OCI-LY7 (cell line): Measurements from ENCODE around the gene LEO1.

Source experiments
- EZH2phosphoT487 ChIP-seq: fragments of 200-600 bp; sonication (generic); IDR thresholded peaks from 2 replicates; pipeline ENCODE4 v1.6.1; 2018; ENCODE audit warnings: low read depth, borderline replicate concordance, mild to moderate bottlenecking, mixed run types, antibody characterized with exemption, low read length, moderate library complexity, mixed read lengths
- TF ChIP-seq, protein P1 (sequence below): fragments of 200-600 bp; sonication (generic); conservative IDR thresholded peaks from 2 replicates; pipeline ENCODE4 v1.5.1; 2014; ENCODE audit warnings: mild to moderate bottlenecking, antibody characterized with exemption, low read length, moderate library complexity, mixed read lengths

GRCh38 chr15:52011711-52012144, 40.1 kb upstream of the LEO1 start:
- TF ChIP-seq, protein P1, sequence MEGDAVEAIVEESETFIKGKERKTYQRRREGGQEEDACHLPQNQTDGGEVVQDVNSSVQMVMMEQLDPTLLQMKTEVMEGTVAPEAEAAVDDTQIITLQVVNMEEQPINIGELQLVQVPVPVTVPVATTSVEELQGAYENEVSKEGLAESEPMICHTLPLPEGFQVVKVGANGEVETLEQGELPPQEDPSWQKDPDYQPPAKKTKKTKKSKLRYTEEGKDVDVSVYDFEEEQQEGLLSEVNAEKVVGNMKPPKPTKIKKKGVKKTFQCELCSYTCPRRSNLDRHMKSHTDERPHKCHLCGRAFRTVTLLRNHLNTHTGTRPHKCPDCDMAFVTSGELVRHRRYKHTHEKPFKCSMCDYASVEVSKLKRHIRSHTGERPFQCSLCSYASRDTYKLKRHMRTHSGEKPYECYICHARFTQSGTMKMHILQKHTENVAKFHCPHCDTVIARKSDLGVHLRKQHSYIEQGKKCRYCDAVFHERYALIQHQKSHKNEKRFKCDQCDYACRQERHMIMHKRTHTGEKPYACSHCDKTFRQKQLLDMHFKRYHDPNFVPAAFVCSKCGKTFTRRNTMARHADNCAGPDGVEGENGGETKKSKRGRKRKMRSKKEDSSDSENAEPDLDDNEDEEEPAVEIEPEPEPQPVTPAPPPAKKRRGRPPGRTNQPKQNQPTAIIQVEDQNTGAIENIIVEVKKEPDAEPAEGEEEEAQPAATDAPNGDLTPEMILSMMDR = no peak
- TF ChIP-seq EZH2phosphoT487 = no peak
